Calu3 (cell line): ENCODE measurements around the gene LLGL2. TPM values are rescaled to one million over a fixed set of nuclear protein-coding genes. Genes with fewer than 3 reads are reported as not detected.

Source experiments
- Bru-seq: library from RNA; stranded (reverse); fragments of 400-500 nt; gene quantifications from one replicate; lab custom pipeline; 2021; lab: Mats Ljungman, UMichigan
- BruChase-seq, 2 experiments: library from RNA; stranded (reverse); fragments of 400-500 nt; gene quantifications; one replicate each; lab custom pipeline; 2021; lab: Mats Ljungman, UMichigan
- BruUV-seq: library from RNA; stranded (reverse); fragments of 400-500 nt; replicated peaks from 2 replicates; lab custom pipeline; 2021; lab: Mats Ljungman, UMichigan
- CTCF ChIA-PET: fragments of 300-600 bp; sonication (Branson Sonifier 250); formaldehyde crosslinking; loops from one replicate; lab custom pipeline; 2022; ENCODE audit warnings: antibody characterized with exemption; lab: Charles Lee
- DNase-seq: peaks from one replicate; pipeline ENCODE4 v3.0.0; 2022
- H3K27ac Mint-ChIP-seq: one replicate; pipeline ENCODE4 v1.8.0; 2022; ENCODE audit warnings: mixed read lengths; ENCODE audit not compliant: unreplicated experiment
- H3K27me3 Mint-ChIP-seq: one replicate; pipeline ENCODE4 v1.8.0; 2022; ENCODE audit warnings: mixed read lengths; ENCODE audit not compliant: unreplicated experiment
- H3K36me3 Mint-ChIP-seq: one replicate; pipeline ENCODE4 v1.8.0; 2022; ENCODE audit warnings: mild to moderate bottlenecking, moderate library complexity, mixed read lengths; ENCODE audit not compliant: insufficient read depth, unreplicated experiment
- H3K4me1 Mint-ChIP-seq: one replicate; pipeline ENCODE4 v1.8.0; 2022; ENCODE audit warnings: mild to moderate bottlenecking, low read depth, mixed read lengths; ENCODE audit not compliant: unreplicated experiment
- H3K4me3 Mint-ChIP-seq: one replicate; pipeline ENCODE4 v1.8.0; 2022; ENCODE audit warnings: mild to moderate bottlenecking, low read depth, moderate library complexity, mixed read lengths; ENCODE audit not compliant: unreplicated experiment
- H3K9me3 Mint-ChIP-seq: one replicate; pipeline ENCODE4 v1.8.0; 2022; ENCODE audit warnings: low read depth, mixed read lengths; ENCODE audit not compliant: unreplicated experiment
- intact Hi-C: fragments of 100-400 bp; cut with micrococcal nuclease; formaldehyde crosslinking; loops from one replicate; pipeline ENCODE4 v1.10.0; 2022; ENCODE audit not compliant: unreplicated experiment
- long read RNA-seq: library from polyadenylated mRNA; stranded (forward); transcript quantifications from one replicate; pipeline ENCODE4 v2.0.0, GENCODE V29; 2022
- total RNA-seq: library from RNA; stranded (reverse); gene quantifications from 2 replicates; pipeline ENCODE4 v1.2.3, GENCODE V29; 2022
- TF ChIP-seq, protein P1 (sequence below): fragments of 200-600 bp; IDR thresholded peaks from one replicate; pipeline ENCODE4 v1.8.0; 2022; ENCODE audit warnings: antibody characterized with exemption; ENCODE audit not compliant: unreplicated experiment

LLGL2 gene, protein sequence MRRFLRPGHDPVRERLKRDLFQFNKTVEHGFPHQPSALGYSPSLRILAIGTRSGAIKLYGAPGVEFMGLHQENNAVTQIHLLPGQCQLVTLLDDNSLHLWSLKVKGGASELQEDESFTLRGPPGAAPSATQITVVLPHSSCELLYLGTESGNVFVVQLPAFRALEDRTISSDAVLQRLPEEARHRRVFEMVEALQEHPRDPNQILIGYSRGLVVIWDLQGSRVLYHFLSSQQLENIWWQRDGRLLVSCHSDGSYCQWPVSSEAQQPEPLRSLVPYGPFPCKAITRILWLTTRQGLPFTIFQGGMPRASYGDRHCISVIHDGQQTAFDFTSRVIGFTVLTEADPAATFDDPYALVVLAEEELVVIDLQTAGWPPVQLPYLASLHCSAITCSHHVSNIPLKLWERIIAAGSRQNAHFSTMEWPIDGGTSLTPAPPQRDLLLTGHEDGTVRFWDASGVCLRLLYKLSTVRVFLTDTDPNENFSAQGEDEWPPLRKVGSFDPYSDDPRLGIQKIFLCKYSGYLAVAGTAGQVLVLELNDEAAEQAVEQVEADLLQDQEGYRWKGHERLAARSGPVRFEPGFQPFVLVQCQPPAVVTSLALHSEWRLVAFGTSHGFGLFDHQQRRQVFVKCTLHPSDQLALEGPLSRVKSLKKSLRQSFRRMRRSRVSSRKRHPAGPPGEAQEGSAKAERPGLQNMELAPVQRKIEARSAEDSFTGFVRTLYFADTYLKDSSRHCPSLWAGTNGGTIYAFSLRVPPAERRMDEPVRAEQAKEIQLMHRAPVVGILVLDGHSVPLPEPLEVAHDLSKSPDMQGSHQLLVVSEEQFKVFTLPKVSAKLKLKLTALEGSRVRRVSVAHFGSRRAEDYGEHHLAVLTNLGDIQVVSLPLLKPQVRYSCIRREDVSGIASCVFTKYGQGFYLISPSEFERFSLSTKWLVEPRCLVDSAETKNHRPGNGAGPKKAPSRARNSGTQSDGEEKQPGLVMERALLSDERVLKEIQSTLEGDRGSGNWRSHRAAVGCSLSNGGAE
- total RNA-seq (208 and 251 TPM in 2 replicates), Bru-seq, nascent RNA (percentile 78 among the genes with signal in this experiment), BruChase-seq, experiment 1, labeled RNA remaining after a 6-hour chase (percentile 89 among the genes with signal in this experiment), BruChase-seq, experiment 2, labeled RNA remaining after a 2-hour chase (percentile 90 among the genes with signal in this experiment)
- long read RNA-seq, transcript LLGL2-203 (26 exons, 3,509 nt), result major isoform, 39 of 262 reads
- long read RNA-seq, transcript LLGL2-201 (25 exons, 3,480 nt), result minor isoform, 17 of 262 reads
- long read RNA-seq, transcript LLGL2-202 (10 exons, 1,374 nt), result minor isoform, 35 of 262 reads
- long read RNA-seq, partial matches to known transcripts, result 71 of 262 reads
- long read RNA-seq, other reads (novel, unspliced or antisense), result 99 of 262 reads

DNA sequence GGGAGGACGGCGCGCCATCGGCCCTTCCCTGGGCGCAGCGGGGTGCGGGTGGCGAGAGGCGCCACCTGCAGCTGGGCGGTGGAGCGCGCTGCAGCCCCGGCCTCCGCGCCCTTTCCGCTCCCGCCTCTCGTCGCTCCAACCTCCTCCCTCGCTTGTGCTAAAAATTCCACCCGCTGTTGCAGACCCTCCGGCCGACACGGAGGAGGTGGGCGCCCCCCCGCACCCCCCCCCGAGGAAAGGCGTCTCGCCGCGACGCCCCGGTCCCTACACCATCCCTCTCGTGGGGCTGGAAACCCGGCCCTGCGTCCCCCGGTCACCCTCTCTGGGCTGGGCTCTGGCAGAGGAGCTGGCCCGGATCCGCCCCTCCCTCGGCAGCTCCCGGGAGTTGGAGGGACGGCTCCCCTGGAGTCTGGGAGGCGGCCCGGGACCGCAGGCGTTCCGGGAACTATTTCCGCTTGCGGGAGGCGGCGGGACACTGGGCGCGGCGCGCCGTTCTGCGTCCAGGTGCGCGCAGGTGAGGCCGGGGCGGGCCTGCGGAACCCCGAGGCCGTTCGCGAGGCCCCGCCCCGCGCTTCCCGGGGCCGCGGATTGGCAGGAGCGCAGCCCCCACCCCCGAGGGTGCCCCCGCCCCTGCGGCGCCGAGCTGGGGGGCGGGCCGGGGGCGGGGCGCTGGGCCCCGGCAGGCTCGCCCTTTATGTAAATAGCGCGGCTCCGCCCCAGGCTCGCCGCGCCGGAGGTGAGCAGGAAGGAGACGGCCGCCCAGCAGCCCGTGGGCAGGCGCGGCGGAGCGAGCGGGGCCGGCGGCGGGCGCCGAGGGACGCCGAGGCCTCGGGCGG lies at the start of gene LLGL2:
LLGL2 (plus strand) TSS at position 728 of the 836 bp plus-strand sequence. CDS start 17,730 bp downstream, outside the sequence.
- CTCF ChIA-PET, result interaction anchor here (0.6 to 3.6 kb wide), 16 partner anchors 9 to 1192 kb away, joined by 3 to 23 read pairs (median 4); partner anchors contain the start of gene TSEN54
- H3K9me3 Mint-ChIP-seq, result no peaks in the 10 kb centered on the region
- peak within 1 kb of the TSS; percentile 94 for H3K4me3 Mint-ChIP-seq
- DNase-seq, result peak; percentile 96
- BruUV-seq, result no TSS peak
- H3K36me3 Mint-ChIP-seq, result peaks cover 48% of the 10 kb centered on the region
- peaks cover 4% of the 10 kb centered on the region for H3K4me1 Mint-ChIP-seq
- TF ChIP-seq, protein P1, sequence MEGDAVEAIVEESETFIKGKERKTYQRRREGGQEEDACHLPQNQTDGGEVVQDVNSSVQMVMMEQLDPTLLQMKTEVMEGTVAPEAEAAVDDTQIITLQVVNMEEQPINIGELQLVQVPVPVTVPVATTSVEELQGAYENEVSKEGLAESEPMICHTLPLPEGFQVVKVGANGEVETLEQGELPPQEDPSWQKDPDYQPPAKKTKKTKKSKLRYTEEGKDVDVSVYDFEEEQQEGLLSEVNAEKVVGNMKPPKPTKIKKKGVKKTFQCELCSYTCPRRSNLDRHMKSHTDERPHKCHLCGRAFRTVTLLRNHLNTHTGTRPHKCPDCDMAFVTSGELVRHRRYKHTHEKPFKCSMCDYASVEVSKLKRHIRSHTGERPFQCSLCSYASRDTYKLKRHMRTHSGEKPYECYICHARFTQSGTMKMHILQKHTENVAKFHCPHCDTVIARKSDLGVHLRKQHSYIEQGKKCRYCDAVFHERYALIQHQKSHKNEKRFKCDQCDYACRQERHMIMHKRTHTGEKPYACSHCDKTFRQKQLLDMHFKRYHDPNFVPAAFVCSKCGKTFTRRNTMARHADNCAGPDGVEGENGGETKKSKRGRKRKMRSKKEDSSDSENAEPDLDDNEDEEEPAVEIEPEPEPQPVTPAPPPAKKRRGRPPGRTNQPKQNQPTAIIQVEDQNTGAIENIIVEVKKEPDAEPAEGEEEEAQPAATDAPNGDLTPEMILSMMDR, result peak; percentile 43
- intact Hi-C loops, result no loop called here
- peak within 1 kb of the TSS; percentile 82 for H3K27ac Mint-ChIP-seq
- no peaks in the 10 kb centered on the region for H3K27me3 Mint-ChIP-seq

DNA sequence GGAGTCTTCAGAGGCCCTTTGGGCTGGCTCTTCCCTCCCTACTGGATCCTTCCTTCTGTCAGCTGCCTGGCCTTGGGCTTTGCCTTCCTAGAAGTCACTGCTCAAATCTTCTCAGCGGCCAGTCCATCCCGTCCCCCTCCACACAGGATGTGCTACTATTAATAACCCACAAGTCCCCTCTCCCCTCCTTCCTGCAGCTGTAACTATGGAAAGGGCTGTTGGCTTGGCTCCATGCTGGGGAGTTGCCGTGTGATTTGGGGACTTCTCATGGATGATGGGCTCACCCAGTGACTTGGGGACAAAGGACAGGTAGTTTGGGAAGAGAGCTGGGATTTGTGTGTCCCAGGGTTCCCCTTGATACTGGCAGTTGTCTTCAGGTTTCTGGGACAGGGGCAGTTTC lies 49.6 kb upstream of the LLGL2 start:
- H3K27ac Mint-ChIP-seq, result no peak overlapping the region
- H3K36me3 Mint-ChIP-seq, result no peaks in the 10 kb centered on the region
- no peak overlapping the region for H3K4me3 Mint-ChIP-seq
- TF ChIP-seq, protein P1, result no peak
- BruUV-seq, result no TSS peak
- H3K27me3 Mint-ChIP-seq, result no peaks in the 10 kb centered on the region
- no peak for DNase-seq
- intact Hi-C loops, result no loop called here
- CTCF ChIA-PET, result no interaction called here
- H3K9me3 Mint-ChIP-seq, result no peaks in the 10 kb centered on the region
- no peaks in the 10 kb centered on the region for H3K4me1 Mint-ChIP-seq

DNA sequence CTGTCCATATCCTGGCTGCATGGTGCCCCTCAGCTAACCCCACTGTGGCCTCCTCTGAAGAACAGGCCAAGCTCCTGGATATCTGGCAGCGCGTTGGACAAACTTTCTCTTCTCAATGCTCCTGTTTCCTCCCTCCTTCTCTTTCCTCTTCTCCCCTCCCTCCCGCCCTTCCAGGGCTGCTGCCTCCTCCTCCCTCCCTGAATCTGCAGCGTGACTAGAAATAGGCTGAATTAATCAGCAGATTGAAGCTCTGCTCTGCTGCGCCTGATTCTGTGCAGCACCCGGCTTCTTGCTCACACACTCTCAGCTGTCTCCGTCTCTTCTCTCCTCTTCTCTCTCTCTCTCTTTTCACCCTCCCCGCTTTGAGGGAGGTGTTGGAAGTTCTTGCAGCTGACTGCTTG lies 49.2 kb upstream of the LLGL2 start:
- Mint-ChIP-seq H3K9me3 (no peaks in the 10 kb centered on the region), H3K27me3 (no peaks in the 10 kb centered on the region), H3K36me3 (no peaks in the 10 kb centered on the region), H3K4me3 (no peak overlapping the region), H3K4me1 (no peaks in the 10 kb centered on the region), H3K27ac (no peak overlapping the region)
- intact Hi-C loops, result no loop called here
- no TSS peak for BruUV-seq
- DNase-seq, result no peak
- TF ChIP-seq, protein P1, result no peak
- CTCF ChIA-PET, result interaction anchor here (0.7 to 1.2 kb wide), 2 partner anchors 20 to 216 kb away, joined by 3 read pairs; partner anchors contain the start of gene TMEM94
